Measurements from ENCODE around the gene TIAM2. TPM values are rescaled to one million over a fixed set of nuclear protein-coding genes. Genes with fewer than 3 reads are reported as not detected.

The TIAM2 gene
- total RNA-seq, 1 donor from 2014 or later, result 3.7 TPM

DNA sequence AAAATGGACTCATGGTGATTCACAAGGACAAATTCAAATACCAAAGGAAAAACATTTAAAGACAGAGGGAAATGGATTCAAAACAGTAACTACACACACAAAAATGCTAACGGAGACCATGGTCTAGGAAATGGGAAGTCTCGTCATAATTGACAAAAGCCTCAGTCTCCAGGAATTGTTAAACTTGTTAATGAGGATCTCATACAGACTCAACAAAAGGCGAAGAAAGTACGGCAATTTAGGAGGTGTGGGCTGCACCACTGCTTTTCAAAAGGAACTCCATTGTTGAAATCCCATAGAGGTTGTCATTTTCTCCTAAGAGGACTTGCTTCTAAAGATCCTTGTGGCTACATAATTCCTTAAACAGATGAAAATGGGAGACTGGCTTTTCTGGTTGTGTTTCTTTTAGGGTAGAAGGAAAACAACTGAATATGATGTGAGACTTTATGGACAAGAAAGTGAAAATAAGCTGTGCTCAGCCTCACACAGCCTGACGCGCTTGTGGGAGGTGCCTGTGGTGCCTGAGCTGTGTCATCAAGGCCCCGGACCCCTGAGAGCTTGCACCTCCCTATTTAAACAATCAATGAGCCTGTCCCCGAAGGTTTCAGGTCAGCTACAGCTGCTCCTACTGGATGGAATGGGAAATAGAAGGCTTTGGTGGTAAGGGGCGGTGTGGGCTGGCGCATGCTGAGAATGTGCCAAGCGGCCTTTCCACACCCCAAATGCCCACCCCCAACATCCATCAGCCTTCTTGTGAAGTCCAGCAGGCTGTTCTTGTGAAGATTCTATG lies 266.2 kb downstream of the TIAM2 start:
- DNase-seq (ENCODE audit: low spot score in 2 of 2), result no peak
- no peaks in the 10 kb centered on the region for H3K27me3 ChIP-seq
- no peak overlapping the region for H3K27ac ChIP-seq
- H3K4me1 ChIP-seq, result no peaks in the 10 kb centered on the region
- H3K36me3 ChIP-seq, result peaks cover 22 to 33% of the 10 kb centered on the region in 2 donors
- no peaks in the 10 kb centered on the region for H3K9me3 ChIP-seq
- TF ChIP-seq, protein P1, sequence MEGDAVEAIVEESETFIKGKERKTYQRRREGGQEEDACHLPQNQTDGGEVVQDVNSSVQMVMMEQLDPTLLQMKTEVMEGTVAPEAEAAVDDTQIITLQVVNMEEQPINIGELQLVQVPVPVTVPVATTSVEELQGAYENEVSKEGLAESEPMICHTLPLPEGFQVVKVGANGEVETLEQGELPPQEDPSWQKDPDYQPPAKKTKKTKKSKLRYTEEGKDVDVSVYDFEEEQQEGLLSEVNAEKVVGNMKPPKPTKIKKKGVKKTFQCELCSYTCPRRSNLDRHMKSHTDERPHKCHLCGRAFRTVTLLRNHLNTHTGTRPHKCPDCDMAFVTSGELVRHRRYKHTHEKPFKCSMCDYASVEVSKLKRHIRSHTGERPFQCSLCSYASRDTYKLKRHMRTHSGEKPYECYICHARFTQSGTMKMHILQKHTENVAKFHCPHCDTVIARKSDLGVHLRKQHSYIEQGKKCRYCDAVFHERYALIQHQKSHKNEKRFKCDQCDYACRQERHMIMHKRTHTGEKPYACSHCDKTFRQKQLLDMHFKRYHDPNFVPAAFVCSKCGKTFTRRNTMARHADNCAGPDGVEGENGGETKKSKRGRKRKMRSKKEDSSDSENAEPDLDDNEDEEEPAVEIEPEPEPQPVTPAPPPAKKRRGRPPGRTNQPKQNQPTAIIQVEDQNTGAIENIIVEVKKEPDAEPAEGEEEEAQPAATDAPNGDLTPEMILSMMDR (IDR thresholded peaks at IDR 0.05), result no peak
- intact Hi-C loops (cut with DNase I), result no loop called here
- no peak overlapping the region for H3K4me3 ChIP-seq

DNA sequence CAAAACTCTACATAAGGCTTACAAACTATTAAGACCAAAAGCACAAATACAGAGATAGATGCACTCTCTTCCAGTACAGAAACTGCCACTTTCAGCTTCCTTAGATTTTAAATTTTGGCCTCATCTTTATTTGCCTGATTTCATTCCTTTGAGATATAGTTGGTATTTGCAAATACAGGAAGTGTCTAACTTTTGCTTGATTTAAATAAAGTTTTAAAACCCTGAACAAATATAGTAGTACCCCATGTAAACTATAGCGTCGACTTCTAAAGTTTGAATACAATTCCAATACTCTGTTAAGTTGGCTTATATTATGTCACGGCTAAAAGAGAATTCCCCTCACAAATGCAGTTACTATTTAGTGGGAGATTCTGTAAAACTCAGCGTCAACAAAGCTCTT lies 267.5 kb downstream of the TIAM2 start:
- Histone ChIP-seq H3K27me3 (no peaks in the 10 kb centered on the region), H3K4me3 (no peak overlapping the region), H3K9me3 (no peaks in the 10 kb centered on the region), H3K27ac (no peak overlapping the region), H3K4me1 (no peaks in the 10 kb centered on the region), H3K36me3 (peaks cover 20% of the 10 kb centered on the region in 2 donors)
- no peak for DNase-seq (ENCODE audit: low spot score in 2 of 2)
- TF ChIP-seq, protein P1 (IDR thresholded peaks at IDR 0.05), result no peak
- intact Hi-C loops (cut with DNase I), result no loop called here

DNA sequence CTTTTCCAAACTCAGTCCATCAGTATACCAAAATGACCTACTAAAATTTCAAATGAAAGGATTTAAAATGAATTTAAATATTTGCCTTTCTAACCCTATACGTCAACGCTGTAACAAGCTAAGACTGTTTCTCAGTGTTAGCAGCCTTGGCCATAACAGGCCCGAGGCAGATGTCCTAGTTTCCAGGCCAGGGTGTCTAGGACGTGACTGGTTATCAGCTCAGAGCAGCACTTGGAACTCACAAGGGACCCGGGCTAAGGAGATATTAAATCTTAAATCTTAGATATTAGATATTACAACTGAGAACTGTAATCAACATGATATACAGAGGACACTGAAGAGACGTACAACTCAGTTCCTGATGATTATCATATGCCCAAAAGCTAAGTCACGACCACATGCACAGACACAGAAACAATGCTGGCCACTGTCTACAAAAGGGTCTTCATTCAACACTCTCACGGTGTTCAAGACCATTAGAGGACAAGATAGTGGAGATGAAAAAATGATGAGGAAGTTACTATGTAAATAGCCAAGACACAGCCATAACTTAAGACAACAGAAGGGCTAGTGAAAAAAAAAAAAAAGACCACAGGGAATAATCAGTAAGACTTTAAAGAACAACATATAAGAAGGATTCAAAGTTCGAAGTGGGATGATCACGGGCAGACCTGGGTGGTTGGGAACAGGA lies 268.4 kb downstream of the TIAM2 start, which contains the start of gene CLDN20:
Gene CLDN20, plus strand, starts transcription at position 641 of the 691 bp plus-strand sequence. CDS start 11,707 bp downstream, outside the sequence.
- intact Hi-C loops (cut with DNase I), result no loop called here
- H3K27ac ChIP-seq, result no peak within 1 kb of the TSS
- TF ChIP-seq, protein P1 (IDR thresholded peaks at IDR 0.05), result no peak
- H3K4me1 ChIP-seq, result peaks cover 0 to 3% of the 10 kb centered on the region in 2 donors
- H3K27me3 ChIP-seq, result no peaks in the 10 kb centered on the region
- H3K36me3 ChIP-seq, result peaks cover 12 to 14% of the 10 kb centered on the region in 2 donors
- DNase-seq (ENCODE audit: low spot score in 2 of 2), result no peak
- no peaks in the 10 kb centered on the region for H3K9me3 ChIP-seq
- no peak within 1 kb of the TSS for H3K4me3 ChIP-seq

DNA sequence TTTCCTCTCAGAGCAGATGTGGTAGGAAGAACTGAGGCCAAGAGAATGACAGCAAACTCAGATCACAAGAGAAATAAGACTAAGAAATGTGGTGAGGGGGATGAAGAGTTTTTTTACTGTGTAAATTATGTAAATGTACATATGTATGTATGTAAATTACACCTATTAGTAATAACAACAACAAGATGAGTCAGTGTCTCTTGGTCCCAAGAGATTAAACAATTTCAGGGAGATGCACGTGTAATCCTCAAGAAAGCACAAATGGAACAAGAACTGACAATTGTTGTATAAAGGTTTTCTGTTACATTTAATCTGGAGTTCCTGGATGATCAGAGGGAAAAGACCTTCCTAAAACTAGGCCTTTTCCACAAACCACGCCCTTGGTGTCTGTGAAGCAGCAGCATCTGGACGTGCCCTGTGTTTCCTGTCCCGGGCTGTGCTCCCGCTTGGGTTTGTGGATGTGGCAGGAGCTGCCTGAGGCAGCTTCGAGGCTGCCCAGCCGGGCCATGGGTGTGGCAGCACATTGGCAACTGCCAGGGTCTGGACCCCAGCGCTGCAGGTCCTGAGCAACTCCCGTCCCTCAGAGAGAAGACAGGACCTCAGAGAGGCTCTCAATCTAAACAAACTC lies 269.7 kb downstream of the TIAM2 start:
- H3K4me1 ChIP-seq, result peaks cover 0 to 3% of the 10 kb centered on the region in 2 donors
- no peak overlapping the region for H3K4me3 ChIP-seq
- H3K9me3 ChIP-seq, result no peaks in the 10 kb centered on the region
- no peak for DNase-seq (ENCODE audit: low spot score in 2 of 2)
- TF ChIP-seq, protein P1 (IDR thresholded peaks at IDR 0.05), result no peak
- intact Hi-C loops (cut with DNase I), result no loop called here
- peaks cover 3 to 6% of the 10 kb centered on the region in 2 donors for H3K36me3 ChIP-seq
- H3K27me3 ChIP-seq, result no peaks in the 10 kb centered on the region
- no peak overlapping the region for H3K27ac ChIP-seq

DNA sequence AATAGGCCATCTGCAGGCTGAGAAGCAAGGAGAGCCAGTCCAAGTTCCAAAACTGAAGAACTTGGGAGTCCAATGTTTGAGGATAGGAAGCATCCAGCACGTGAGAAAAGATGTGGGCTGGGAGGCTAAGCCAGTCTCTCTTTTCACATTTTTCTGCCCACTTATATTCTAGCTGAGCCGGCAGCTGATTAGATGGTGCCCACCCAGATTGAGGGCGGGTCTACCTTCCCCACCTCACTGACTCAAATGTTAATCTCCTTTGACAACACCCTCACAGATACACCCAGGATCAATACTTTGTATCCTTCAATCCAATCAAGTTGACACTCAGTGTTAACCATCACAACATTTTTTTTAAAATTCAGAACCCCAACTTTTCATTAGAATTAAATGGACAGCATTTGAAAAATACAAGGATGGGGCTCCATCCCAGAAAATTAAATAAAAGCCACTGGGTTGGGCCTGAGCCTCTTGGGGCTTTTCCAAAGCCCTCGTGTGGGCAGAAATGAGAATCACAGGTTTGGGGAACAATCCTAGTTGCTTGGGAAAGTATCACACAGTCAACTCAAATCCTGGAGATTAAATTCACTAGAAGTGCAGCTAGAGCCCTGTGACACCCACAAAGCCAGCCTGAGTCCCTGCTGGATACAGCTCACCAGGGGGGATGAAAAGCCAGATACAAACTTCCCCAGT lies 270.9 kb downstream of the TIAM2 start:
- DNase-seq (ENCODE audit: low spot score in 2 of 2), result no peak
- intact Hi-C loops (cut with DNase I), result no loop called here
- Histone ChIP-seq H3K9me3 (no peaks in the 10 kb centered on the region), H3K36me3 (peaks cover 0 to 2% of the 10 kb centered on the region in 2 donors), H3K27me3 (no peaks in the 10 kb centered on the region), H3K4me3 (no peak overlapping the region), H3K4me1 (peaks cover 0 to 3% of the 10 kb centered on the region in 2 donors), H3K27ac (no peak overlapping the region)
- TF ChIP-seq, protein P1 (IDR thresholded peaks at IDR 0.05), result no peak

All from ascending aorta (tissue), 2 donors.